HL-60 (cell line): ENCODE results near the gene NRXN3.

ENCODE experiments used
- DNase-seq, 2 experiments: peaks; one replicate each; pipeline ENCODE4 v3.0.0-alpha.2; 2010 to 2020; ENCODE audit warnings: low read depth in 1 of 2, low spot score in 1 of 2
- H3K27ac ChIP-seq: fragments of 250-450 bp; sonication (Bioruptor Pico); replicated peaks from 2 replicates; pipeline ENCODE4 v1.5.1; 2020; ENCODE audit warnings: mild to moderate bottlenecking, moderate library complexity
- H3K27me3 ChIP-seq: fragments of 250-450 bp; sonication (Bioruptor Pico); 2 replicates; pipeline ENCODE4 v1.5.1; 2021; ENCODE audit warnings: mild to moderate bottlenecking, moderate library complexity; ENCODE audit not compliant: insufficient read depth, poor library complexity, severe bottlenecking
- H3K4me3 ChIP-seq: replicated peaks from 2 replicates; pipeline ENCODE4 v1.5.1; 2011; ENCODE audit warnings: mild to moderate bottlenecking, control low read depth, low read length; ENCODE audit not compliant: insufficient read depth
- GABPA ChIP-seq: IDR thresholded peaks from 2 replicates; pipeline ENCODE4 v1.6.1; 2012; ENCODE audit warnings: low read depth
- POLR2AphosphoS5 ChIP-seq: IDR thresholded peaks from 2 replicates; pipeline ENCODE4 v1.6.1; 2012; ENCODE audit warnings: low read depth
- REST ChIP-seq: IDR thresholded peaks from 2 replicates; pipeline ENCODE4 v1.6.1; 2012; ENCODE audit warnings: low read depth; ENCODE audit not compliant: insufficient replicate concordance
- SPI1 ChIP-seq: IDR thresholded peaks from 2 replicates; pipeline ENCODE4 v1.6.1; 2012; ENCODE audit warnings: low read depth, mild to moderate bottlenecking, borderline replicate concordance
- TF ChIP-seq, protein P1 (sequence below): IDR thresholded peaks from one replicate; pipeline ENCODE4 v1.5.1; 2011; ENCODE audit warnings: low read length, control low read depth, inconsistent platforms; ENCODE audit not compliant: insufficient read depth

NRXN3 gene

DNA sequence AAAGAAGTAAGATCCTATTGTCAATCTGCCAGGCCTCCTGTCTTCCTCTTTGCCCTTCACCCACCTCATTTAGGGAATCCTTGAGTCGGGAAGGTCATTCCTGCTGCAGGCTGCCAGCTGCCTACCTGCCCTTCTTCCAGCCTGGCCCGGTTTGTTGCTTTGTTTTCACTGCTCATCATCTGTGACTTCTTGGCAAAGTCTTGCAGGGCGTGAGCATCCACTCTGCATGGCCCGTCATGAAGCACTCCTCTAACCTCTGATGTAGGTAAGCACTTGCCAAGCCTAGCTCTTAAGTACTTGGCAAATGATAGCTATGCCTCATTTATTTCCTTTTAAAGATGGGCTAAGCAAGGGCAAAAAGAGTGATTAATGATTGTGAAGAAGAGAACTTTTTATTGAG lies 192.8 kb downstream of the NRXN3 start:
- no peak overlapping the region for H3K4me3 ChIP-seq
- H3K27me3 ChIP-seq: no peaks in the 10 kb centered on the region
- no peak overlapping the region for H3K27ac ChIP-seq
- TF ChIP-seq GABPA (no peak), SPI1 (no peak), POLR2AphosphoS5 (no peak)
- TF ChIP-seq, protein P1, sequence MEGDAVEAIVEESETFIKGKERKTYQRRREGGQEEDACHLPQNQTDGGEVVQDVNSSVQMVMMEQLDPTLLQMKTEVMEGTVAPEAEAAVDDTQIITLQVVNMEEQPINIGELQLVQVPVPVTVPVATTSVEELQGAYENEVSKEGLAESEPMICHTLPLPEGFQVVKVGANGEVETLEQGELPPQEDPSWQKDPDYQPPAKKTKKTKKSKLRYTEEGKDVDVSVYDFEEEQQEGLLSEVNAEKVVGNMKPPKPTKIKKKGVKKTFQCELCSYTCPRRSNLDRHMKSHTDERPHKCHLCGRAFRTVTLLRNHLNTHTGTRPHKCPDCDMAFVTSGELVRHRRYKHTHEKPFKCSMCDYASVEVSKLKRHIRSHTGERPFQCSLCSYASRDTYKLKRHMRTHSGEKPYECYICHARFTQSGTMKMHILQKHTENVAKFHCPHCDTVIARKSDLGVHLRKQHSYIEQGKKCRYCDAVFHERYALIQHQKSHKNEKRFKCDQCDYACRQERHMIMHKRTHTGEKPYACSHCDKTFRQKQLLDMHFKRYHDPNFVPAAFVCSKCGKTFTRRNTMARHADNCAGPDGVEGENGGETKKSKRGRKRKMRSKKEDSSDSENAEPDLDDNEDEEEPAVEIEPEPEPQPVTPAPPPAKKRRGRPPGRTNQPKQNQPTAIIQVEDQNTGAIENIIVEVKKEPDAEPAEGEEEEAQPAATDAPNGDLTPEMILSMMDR: no peak
- no peak for DNase-seq

DNA sequence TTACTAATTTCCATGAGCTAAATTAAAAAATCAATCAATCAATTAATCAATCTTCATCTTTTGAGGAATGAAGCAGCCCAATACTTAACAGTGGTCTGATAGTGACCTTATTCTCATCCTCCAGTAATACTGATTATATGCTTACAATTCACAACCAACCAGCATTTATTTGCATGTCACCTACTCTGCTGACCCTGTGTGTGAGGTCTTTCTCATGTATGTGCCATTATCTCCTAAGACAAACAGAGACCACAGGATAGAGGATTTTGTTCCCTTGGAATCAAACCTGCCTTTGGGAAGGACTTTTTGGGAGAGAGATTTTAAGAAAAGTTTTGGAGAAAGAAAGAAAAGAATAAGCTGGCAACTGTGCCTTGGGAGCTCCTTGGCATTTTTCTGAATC lies 197.2 kb downstream of the NRXN3 start:
- TF ChIP-seq, protein P1: no peak
- TF ChIP-seq GABPA (no peak), SPI1 (no peak), REST (no peak), POLR2AphosphoS5 (no peak)
- Histone ChIP-seq H3K4me3 (no peak overlapping the region), H3K27me3 (no peaks in the 10 kb centered on the region), H3K27ac (no peak overlapping the region)
- DNase-seq: no peak

GRCh38 chr14:78383060-78383459 lies 212.9 kb downstream of the NRXN3 start:
- H3K4me3 ChIP-seq: no peak overlapping the region
- H3K27me3 ChIP-seq: no peaks in the 10 kb centered on the region
- TF ChIP-seq GABPA: no peak
- TF ChIP-seq SPI1: no peak
- TF ChIP-seq POLR2AphosphoS5: no peak
- TF ChIP-seq, protein P1: no peak
- TF ChIP-seq REST: no peak
- H3K27ac ChIP-seq: no peak overlapping the region
- no peak for DNase-seq

- TF ChIP-seq REST: no peak
- TF ChIP-seq, protein P1: no peak
- TF ChIP-seq POLR2AphosphoS5: no peak
- TF ChIP-seq SPI1: no peak
- TF ChIP-seq GABPA: no peak
- DNase-seq: no peak
- no peaks in the 10 kb centered on the region for H3K27me3 ChIP-seq
- H3K4me3 ChIP-seq: no peak overlapping the region
- H3K27ac ChIP-seq: no peak overlapping the region
Measured at GRCh38 chr14:78398216-78398615, 228.0 kb downstream of the NRXN3 start.
